ENCODE data around the gene TPRG1.

TPRG1 gene

GRCh38 chr3:189355481-189356201 is 183.9 kb downstream of the TPRG1 start:
- peak; percentile 84 for DNase-seq (ENCODE audit: low read depth)

GRCh38 chr3:189360291-189360690 is 188.5 kb downstream of the TPRG1 start:
- no peak for DNase-seq (ENCODE audit: low read depth)

GRCh38 chr3:189361103-189361835 is 189.5 kb downstream of the TPRG1 start:
- DNase-seq (ENCODE audit: low read depth), result no peak

GRCh38 chr3:189363590-189364255 is 192.0 kb downstream of the TPRG1 start:
- DNase-seq (ENCODE audit: low read depth), result peak; percentile 11

DNA sequence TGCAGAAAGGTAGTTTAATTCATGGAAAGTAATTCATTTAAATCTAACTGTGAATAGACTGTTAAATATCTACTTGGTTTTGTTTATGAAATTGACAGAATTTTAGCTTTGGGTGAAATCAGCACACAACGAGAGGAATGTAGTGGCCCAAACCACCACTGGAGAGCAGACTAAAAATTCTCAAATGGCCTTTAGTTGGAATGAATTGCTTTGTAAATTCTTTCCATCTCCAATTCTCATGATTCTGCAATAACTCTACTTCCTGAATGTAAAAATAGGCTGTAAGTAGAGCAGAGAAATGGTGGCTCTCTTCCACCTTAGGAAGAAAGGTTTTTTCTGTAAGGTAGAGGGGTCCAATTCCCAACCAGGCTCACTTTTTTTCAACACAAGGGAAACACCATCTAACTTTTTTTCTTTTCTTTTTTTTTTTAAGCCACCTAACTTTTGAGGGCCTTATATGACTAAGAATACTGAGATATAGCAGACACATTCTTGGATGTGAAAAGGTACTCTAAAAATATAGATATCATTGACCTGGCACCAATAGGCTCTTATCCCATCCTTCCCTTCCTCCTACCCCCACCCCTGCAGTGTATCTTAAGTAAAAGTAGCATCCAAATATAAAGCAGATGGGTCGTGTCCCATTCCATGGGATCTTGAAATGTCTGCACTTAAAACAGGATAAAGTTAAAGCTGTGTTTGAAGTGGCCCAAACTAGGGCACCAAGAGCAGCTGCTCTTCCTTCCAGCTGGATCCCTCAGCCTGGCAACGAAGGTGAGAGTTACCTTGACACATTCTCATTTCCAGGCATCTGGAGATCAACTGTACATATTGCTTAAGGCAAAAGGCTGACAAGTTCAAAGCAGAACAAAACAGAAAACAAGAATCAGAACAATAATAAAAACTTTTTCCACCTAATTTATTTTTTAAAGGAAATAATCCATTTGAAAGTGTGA is 194.1 kb downstream of the TPRG1 start:
- no peak for DNase-seq (ENCODE audit: low read depth)

GRCh38 chr3:189368384-189368783 is 196.6 kb downstream of the TPRG1 start:
- no peak for DNase-seq (ENCODE audit: low read depth)

- no peak for DNase-seq (ENCODE audit: low read depth)
These were observed 197.9 kb downstream of the TPRG1 start for GRCh38 chr3:189369636-189370035.

DNA sequence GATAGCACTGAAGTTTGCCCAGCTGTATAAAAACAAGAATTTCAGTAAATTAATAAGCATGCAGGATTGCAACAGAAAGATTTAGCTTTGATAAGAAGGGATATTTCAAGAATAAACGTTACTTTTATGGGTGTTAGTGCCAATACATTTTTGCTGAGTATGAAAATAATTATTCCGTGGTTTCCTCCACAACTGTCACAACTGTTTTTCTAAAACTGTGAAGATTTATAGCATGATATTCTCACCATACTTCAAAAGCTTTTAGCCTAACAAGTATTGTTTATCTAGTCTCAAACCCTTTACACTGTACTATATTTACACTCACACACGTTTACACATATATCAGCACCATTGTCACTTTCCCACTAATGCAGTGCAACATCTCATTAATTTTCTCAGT is 200.5 kb downstream of the TPRG1 start:
- DNase-seq (ENCODE audit: low read depth), result no peak

Measured in iris pigment epithelial cell (primary cell).